Measurements from ENCODE around the gene GGT7. TPM values are rescaled to one million over a fixed set of nuclear protein-coding genes. Genes with fewer than 3 reads are reported as not detected.
"Not testable (repeated sequence)": the region's sequence is repeated elsewhere in the genome, so short reads cannot be mapped to it uniquely, and the experiment has no call there.

Gene GGT7
- total RNA-seq, 1 experiment from 2014 or later, result 2.4 TPM

DNA sequence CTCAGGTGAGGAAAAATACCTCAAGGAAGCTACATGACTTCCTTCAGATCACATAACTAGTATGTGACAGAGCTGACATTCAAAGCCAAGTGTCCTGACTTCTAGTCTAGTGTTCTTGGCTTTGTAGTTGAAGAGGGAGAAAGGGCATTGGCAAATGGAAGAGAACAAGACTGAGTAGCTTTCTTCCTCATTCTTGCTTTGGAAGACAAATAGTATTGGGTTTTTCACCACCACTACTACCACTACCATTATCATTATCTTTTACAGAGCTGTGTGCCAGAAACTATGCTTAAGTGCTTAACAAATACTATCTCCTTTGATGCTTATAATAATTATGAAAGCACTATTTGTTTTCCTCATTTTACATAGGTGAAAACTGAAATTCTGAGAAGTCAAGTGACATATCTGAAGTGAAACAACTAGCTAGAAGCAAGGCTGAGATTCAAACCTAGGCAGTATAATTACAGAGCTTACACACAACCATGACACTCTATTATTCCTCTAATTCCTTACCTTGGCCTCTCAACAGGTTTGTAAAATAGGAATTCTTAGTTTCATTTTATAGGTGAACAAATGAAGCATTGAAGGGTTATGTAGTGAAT lies 10.5 kb upstream of the GGT7 start:
- peak; percentile 0 for DNase-seq (ENCODE audit: low spot score)

DNA sequence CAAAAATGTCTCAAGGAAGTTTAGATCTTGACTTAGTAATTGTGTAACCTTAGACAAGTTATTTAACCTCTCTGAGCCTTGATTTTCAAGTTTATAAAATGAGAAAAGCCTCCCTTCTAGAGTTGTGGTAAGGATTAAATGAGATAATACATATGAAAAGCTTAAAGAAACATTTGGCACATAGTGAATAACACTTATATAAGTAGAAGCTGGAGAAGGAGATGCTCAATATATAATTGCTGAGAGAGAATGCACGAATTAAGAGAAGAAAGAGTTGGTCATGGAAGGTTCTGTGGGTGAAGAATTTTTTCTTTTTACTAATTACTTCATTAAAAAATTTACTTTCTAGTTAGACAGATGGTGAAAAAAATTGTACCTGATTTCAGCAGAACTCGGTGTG lies 9.0 kb upstream of the GGT7 start:
- DNase-seq (ENCODE audit: low spot score), result no peak

DNA sequence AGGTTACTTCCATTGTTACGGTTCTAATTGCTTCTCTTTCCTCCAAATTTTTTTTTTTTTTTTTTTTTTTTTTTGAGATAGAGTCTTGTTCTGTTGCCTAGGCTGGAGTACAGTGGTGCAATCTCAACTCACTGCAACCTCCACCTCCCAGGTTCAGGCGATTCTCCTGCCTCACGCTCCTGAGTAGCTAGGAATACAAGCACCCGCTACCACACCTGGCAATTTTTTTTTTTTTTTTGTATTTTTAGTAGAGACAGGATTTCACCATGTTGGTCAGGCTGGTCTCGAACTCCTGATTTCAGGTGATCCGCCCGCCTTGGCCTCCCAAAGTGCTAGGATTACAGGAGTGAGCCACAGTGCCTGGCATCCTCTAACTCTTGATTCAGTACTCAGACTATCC lies 8.3 kb upstream of the GGT7 start:
- DNase-seq (ENCODE audit: low spot score), result not testable (repeated sequence)

- no peak for DNase-seq (ENCODE audit: low spot score)
Measured at GRCh38 chr20:34880215-34880850, 7.7 kb upstream of the GGT7 start.

DNA sequence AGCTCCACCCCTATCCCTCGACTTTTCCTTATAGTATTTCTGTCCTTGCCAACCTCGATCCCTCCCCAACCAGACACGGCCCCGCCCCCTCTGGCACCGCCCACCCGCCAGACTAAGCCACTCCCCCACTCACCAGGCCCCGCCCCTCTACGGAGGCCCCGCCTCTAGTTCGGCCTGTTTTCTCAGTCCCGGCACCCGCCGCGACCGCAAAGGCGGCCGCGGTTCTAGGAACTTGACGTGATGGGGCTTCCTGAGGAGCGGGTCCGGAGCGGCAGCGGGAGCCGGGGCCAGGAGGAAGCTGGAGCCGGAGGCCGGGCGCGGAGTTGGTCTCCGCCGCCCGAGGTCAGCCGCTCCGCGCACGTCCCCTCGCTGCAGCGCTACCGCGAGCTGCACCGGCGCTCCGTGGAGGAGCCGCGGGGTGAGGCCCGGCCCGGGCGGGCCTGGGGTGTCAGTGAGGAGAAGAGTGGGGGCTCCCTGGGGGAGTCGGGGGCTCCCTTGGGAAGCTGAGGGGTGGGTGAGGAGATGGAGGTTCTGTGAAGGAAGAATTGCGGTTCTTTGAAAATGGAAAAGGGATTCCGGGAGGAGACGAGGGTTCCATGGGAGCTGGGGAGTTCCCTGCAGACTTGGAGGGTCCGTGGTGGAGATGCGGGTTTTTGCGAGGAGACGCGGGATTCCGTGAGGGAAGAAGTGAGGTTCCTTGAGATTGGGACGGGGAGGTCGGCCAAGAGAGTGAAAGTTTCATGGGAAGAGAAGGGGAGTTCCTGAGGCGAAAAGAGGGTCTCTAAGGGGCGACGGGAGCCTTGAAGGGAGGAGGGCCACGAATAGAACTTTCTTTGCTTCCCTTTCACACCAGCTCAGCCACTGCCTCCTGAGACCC lies 4.0 kb upstream of the GGT7 start, which contains the start of gene ACSS2:
Gene ACSS2, plus strand, starts transcription at position 207 of the 877 bp plus-strand sequence. Its CDS starts 34 bp downstream, at position 241.
- DNase-seq (ENCODE audit: low spot score), result peak; percentile 99

DNA sequence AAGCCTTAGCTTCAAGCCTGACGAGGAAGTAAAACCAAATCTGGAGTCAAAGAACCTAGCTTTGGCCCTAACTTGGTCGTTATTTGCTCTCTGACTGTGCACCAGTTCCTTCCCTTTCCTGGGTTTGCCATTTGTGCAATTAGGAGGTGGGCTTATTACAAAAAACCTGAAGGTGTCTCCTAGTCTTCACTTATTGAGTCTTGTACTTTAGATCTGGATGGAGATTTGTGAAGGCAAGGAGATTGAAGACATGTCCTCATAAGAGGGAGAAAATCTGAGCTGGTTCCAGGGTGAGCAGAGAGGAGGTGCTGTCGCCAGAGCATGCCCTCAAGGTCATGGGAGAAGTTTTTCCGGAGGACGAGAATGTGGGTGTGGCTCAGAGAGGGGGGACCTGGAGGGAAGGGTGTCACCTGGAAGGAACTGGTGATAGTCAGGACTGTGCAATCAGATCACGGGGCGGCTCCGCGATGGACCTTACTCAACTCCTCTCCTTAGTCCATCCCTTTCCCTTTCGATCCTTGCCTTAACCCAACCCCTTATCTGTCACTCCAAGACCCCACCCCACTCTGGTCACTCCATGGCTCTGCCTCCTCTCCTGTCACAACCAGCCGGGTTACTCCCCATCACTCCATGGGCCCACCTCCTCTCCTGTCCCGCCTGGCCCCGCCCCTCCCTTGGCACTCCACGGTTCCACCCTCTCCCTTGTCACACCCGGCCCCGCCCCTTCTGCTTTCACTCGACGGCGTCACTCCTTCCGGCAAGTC lies 3.2 kb upstream of the GGT7 start:
- no peak for DNase-seq (ENCODE audit: low spot score)

DNA sequence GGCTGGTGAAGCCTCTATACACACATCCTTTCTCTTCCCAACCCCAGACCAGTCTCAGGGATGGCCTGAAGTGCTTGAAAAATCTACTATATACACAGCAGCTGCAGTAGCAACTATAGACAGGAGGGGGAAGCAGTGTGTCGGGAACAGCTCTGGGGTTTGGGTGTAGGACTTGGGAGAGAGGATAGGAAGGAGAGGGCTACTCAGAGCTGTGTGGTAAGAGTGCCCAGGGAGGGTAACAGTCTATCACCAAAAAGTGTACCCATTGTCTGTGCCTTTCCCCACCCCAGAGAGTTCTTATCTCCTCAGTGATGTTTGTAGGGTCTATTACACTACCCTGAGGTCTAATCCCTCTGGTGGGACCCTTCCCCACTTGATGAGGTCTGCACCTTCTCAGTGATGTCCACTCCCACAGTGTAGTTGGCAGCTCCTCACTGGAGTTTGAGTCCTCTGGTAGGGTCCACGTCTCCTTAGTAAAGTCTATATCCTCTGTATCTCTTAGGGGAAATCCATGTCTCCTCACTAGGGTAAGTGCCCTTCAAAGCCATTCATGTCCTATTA lies 1.5 kb upstream of the GGT7 start:
- DNase-seq (ENCODE audit: low spot score), result peak; percentile 96

DNA sequence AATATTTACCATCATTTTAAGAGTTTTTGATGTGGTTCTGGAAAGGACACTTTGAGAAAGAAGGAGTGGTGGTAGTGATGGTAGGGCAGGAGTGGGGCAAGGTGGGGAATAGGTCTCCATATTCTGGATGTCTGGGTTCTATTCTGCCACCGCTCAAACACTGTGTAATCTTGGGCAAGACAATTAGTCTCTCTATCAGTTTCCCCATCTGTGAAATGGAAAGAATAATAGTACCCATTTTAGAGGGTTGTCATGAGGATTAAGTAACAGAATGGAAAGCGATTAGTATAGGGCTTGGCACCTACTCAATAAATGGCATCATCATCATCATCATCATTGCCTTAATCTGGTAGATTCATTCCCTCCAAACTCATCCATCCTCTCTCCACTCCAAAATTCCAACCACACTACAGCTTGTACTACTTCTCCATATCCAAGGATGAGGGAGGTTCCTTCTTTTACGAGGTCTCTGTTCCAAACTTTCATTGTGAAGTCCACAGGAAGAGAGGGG lies 982 bp upstream of the GGT7 start:
- no peak for DNase-seq (ENCODE audit: low spot score)

- DNase-seq (ENCODE audit: low spot score), result no peak
Measured at GRCh38 chr20:34871966-34872621, 562 bp downstream of the GGT7 start.

DNA sequence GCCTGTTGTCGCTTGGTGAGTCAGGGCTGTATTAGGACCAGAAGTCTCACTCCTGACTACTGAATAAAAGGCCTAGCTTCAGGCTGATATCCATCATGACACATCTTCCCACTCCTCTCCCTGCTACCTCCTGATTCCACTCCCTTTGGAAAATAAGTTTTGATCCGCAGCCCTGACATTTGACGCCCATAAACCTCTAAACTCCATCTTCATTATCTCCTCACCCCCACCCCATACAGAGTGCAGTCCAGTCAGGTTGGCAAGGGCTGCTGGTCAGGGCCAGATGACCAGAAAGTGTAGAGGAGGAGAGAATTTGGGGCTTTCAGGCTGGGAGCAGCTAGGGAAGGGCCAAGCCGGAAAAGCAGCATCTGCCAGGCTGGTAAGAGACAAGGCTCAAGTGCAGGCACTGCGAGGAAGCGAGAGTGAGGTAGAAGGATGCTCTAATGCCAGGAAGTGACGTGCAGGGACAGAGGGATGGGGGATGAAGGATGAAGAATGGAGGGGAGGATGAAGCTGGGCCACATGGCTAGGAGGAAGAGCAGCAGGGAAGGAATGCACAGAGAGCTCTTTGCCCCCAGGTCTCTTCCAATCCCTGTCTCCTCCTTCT lies 1.2 kb downstream of the GGT7 start:
- DNase-seq (ENCODE audit: low spot score), result no peak

DNA sequence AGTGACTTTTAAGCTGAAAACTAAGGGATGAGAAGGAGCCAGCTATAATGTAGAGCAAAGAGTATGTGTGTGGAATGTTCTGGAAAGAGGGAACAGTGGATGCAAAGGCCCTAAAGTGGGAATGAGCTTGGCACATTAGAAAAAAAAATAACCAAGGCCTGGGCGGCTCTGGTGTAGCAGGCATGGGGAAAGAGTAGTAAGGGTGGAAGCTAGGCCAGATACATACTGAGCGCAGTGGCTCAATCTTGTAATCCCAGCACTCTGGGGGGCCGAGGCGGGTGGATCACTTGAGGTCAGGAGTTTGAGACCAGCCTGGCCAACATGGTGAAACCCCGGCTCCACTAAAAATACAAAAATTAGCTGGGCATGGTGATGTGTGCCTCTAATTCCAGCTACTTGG lies 8.4 kb downstream of the GGT7 start:
- DNase-seq (ENCODE audit: low spot score), result no peak

DNA sequence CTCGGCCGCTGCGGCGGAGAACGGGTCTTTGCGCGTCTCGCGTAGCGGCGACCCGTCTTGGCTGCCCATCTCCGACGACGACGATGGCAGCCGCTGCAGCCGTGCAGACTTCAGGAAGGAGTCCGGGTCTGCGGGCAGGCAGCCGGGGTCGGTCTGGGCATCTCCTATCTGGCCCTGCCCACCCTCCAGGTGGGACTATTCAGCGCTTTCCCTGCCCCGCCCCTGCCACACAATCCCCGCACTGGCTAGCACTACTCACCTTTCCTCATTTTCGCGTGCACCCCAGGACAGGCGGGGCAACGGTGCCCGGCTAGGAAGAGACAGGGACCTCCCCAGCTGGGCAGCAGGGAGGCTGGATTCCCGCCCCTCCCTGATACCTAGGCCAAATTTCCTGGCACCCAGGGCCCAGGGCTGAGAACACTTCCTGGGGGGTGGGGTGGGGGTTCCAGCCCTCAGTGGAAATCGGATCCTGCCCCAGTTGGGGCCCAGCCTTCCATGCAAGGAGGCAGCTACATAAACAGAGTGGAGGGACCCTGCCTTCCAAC lies 9.2 kb downstream of the GGT7 start:
- DNase-seq (ENCODE audit: low spot score), result no peak

DNA sequence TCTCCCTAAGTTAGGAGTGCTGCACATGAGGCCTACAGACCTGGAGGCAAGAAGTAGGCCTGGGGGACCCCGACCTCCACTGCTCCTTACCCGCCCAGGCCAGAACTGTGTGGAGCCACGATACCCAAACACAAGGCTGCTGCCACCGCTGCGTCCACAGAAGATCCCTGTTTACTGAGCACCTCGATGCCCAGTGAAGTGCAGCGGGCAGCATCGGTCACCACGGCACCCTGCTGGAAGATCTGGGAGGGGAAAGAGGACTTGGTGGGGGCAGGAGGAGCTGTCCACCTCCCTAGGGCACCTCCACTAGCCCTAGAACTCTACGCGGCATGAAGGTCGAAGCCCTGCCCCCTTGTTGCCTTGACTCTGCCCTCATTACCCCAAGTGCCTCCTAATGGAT lies 9.9 kb downstream of the GGT7 start:
- no peak for DNase-seq (ENCODE audit: low spot score)

GRCh38 chr20:34861386-34862084 lies 11.1 kb downstream of the GGT7 start:
- DNase-seq (ENCODE audit: low spot score), result peak; percentile 88

DNA sequence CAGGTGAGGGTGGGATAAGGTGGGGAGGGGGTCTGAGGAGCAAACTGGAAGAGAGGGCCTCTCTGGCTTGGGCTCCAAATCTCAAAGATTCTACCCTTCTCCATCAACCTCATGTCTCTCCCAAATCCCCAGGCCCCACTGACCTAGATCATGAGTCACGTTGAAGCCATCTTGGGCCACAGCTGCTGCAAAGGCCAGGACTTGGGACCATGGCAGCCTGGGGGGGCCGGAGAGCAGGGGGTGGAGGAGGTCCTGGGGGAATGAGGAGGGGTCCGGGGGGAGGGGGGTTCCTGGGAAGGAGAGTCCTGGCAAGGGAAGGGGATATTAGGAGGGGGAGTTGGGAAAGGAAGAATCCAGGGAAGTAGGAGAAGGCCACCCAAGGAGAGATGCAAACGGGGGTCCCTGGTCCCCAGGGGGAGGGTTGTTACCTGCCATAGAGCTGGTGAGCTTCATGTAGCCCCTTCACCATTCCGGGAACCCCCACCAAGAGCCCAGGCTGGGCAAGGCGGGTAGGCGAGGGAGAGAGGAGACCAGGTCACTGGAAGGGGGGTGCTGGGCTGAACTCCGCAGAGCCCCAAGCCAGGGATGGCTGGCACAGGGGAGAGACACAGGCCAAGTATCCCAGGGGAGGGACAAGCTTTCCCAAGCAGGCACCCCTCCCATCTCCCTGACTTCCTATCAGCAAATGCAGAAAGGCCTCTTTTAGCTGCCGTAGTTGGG lies 12.7 kb downstream of the GGT7 start:
- no peak for DNase-seq (ENCODE audit: low spot score)

GRCh38 chr20:34859367-34859766 lies 13.3 kb downstream of the GGT7 start:
- no peak for DNase-seq (ENCODE audit: low spot score)

- DNase-seq (ENCODE audit: low spot score), result no peak
Measured at GRCh38 chr20:34852298-34852697, 20.4 kb downstream of the GGT7 start.

DNA sequence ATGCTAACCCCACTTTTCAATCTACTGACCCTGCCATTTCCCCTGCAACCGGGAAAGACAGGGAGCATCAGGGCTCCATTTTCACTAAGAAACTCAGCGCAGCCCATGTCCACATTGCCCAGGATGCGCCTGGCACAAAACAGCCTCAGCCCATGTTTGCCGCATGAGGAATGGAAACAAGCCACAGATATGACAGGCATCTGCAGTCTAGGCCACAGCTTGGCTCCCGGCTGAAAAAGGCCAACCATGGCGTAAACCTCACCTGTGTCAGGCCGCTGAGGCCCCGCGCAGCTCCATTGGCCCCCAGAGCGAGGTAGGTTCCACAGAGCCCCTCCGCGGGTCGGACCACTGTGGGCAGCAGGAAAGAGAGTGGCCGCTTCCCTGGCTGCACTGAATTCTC lies 21.7 kb downstream of the GGT7 start:
- DNase-seq (ENCODE audit: low spot score), result no peak

- no peak for DNase-seq (ENCODE audit: low spot score)
Measured at GRCh38 chr20:34849778-34850177, 22.9 kb downstream of the GGT7 start.
